Lung (tissue), 16 donors: Measurements from ENCODE around the gene TNPO1. TPM values are rescaled to one million over a fixed set of nuclear protein-coding genes. Genes with fewer than 3 reads are reported as not detected.

Experiments
- ATAC-seq: fragments of 200-7000 bp; cut with Tn5 transposase; one replicate; pipeline ENCODE4 v1.9.1; 2020; ENCODE audit warnings: moderate number of reproducible peaks; ENCODE audit not compliant: insufficient read depth, low FRiP score
- DNase-seq, 3 donors: peaks; one replicate each; pipeline ENCODE4 v3.0.0-alpha.2; 2013 to 2017
- H3K27ac ChIP-seq, 2 donors: one replicate each; pipeline ENCODE4 v1.5.1; 2013; ENCODE audit warnings: mild to moderate bottlenecking in 2 of 2, moderate library complexity in 2 of 2, control low read depth in 1 of 2, inconsistent platforms in 1 of 2, low read depth in 1 of 2, low read length in 1 of 2
- H3K27me3 ChIP-seq, 3 donors: one replicate each; pipeline ENCODE4 v1.5.1; 2013; ENCODE audit warnings: low read length in 2 of 3; ENCODE audit not compliant: control insufficient read depth in 3 of 3, insufficient read depth in 3 of 3
- H3K36me3 ChIP-seq, 4 donors: one replicate each; pipeline ENCODE4 v1.5.1; 2013; ENCODE audit warnings: low read length in 4 of 4, mild to moderate bottlenecking in 1 of 4, moderate library complexity in 1 of 4; ENCODE audit not compliant: control insufficient read depth in 4 of 4, insufficient read depth in 4 of 4
- H3K4me1 ChIP-seq, 5 donors: one replicate each; pipeline ENCODE4 v1.5.1; 2013; ENCODE audit warnings: low read length in 5 of 5, mild to moderate bottlenecking in 2 of 5, moderate library complexity in 1 of 5; ENCODE audit not compliant: control insufficient read depth in 5 of 5, insufficient read depth in 5 of 5
- H3K4me3 ChIP-seq: one replicate; pipeline ENCODE4 v1.5.1; 2013; ENCODE audit warnings: mild to moderate bottlenecking, control low read depth, moderate library complexity
- H3K9ac ChIP-seq, 2 donors: one replicate each; pipeline ENCODE4 v1.5.1; 2013; ENCODE audit warnings: low read length in 2 of 2, control low read depth in 1 of 2; ENCODE audit not compliant: insufficient read depth in 1 of 2
- H3K9me3 ChIP-seq, 4 donors: one replicate each; pipeline ENCODE4 v1.5.1; 2013; ENCODE audit warnings: low read length in 3 of 4, mild to moderate bottlenecking in 1 of 4, moderate library complexity in 1 of 4; ENCODE audit not compliant: control insufficient read depth in 4 of 4, insufficient read depth in 3 of 4
- WGBS, 2 donors: extraction: QIAGEN DNeasy Blood & Tissue Kit; methylation state at CpG; one replicate each; pipeline ENCODE4 v1.1.7; 2013; 5-methylcytosine and 5-hydroxymethylcytosine counted together
- long read RNA-seq, 5 donors: transcript quantifications; one replicate each; lab custom pipeline, GENCODE V29; 2026
- polyA plus RNA-seq, 2 donors: library from polyadenylated mRNA; stranded (reverse); fragments of 200-250 nt; gene quantifications; one replicate each; pipeline ENCODE4 v1.2.1, GENCODE V29; 2013
- total RNA-seq, 2 donors: library from RNA; depleted of rRNA in 1 of 2; stranded (reverse); fragments of >200 nt in 1 of 2; gene quantifications; one replicate each; pipeline ENCODE4 v1.2.1, GENCODE V29; 2014 to 2021
- TF ChIP-seq, protein P1 (sequence below): IDR thresholded peaks from 2 replicates; pipeline ENCODE4 v1.5.1; 2012; ENCODE audit warnings: mild to moderate bottlenecking; ENCODE audit errors: control extremely low read depth, extremely low read depth
- donor health status: control.
- donor health status: control.
- donor health status: Bipolar disorder and iron deficiency.
- donor health status: healthy.
- donor health status: DM: yes; HTN: yes; CAD: no.

Gene TNPO1
- total RNA-seq (100 to 1,000 TPM in 1 of 2 donors, 10 to 100 TPM in 1; 75.8 to 122 TPM), polyA plus RNA-seq (10 to 100 TPM in 1 of 2 donors, 1 to 10 TPM in 1; 9.4 to 25.7 TPM)
- long read RNA-seq, donor 1, full-length matches to known transcripts = 6 of 6 reads
- long read RNA-seq, donor 1, partial matches to known transcripts = 0 of 6 reads
- long read RNA-seq, donor 1, other reads (novel, unspliced or antisense) = 0 of 6 reads
- long read RNA-seq, donor 2, partial matches to known transcripts = 0 of 2 reads
- long read RNA-seq, donor 2, other reads (novel, unspliced or antisense) = 0 of 2 reads
- long read RNA-seq, donor 3, full-length matches to known transcripts = 3 of 3 reads
- long read RNA-seq, donor 3, partial matches to known transcripts = 0 of 3 reads
- long read RNA-seq, donor 3, other reads (novel, unspliced or antisense) = 0 of 3 reads
- long read RNA-seq, donor 4, partial matches to known transcripts = 0 of 1 reads
- long read RNA-seq, donor 4, other reads (novel, unspliced or antisense) = 0 of 1 reads
- long read RNA-seq, donor 5, full-length matches to known transcripts = 3 of 3 reads
- long read RNA-seq, donor 5, partial matches to known transcripts = 0 of 3 reads
- long read RNA-seq, donor 5, other reads (novel, unspliced or antisense) = 0 of 3 reads

DNA sequence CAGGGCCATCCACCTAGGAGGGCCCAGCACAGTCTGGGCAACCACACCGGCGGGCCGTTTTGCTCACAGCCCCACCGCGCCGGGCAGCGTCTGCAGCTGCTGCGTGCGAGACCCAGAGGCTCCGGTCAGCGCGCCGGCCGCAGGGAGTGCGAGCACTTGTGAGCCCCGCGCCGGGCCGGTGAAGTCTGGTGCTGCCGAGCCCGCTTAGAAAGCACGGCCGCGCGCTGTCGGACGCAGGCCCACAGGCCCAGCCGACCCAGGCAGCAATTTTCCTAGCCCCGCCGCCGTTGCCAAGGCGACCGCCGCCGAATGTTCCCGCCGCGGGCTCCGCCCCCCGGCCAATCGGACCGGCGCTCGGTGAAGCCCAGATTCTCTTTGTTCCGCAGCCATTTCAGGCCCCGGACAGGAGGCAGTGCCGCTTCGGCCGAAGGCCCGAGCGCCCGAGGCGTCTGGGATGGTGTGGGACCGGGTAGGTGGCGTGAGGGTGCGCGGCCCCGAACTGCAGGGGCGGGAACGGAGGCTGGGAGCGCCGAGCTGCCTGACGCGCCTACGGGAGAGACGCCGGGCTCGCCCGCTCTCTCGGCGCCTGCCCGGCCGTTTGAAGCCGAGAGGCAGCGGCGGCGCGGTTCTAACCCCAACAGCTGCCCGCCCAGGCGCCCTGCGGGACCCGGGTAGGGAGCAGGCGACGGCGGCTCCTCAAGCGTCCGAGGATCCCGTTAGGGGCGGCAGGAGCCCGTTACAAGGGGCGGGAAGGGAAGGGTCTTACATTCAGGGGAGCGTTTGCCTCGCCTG, at the start of gene TNPO1:
Gene TNPO1 (plus strand): TSS at position 378 of the 792 bp plus-strand sequence. CDS start 77 bp downstream, at position 455.
- TF ChIP-seq, protein P1, sequence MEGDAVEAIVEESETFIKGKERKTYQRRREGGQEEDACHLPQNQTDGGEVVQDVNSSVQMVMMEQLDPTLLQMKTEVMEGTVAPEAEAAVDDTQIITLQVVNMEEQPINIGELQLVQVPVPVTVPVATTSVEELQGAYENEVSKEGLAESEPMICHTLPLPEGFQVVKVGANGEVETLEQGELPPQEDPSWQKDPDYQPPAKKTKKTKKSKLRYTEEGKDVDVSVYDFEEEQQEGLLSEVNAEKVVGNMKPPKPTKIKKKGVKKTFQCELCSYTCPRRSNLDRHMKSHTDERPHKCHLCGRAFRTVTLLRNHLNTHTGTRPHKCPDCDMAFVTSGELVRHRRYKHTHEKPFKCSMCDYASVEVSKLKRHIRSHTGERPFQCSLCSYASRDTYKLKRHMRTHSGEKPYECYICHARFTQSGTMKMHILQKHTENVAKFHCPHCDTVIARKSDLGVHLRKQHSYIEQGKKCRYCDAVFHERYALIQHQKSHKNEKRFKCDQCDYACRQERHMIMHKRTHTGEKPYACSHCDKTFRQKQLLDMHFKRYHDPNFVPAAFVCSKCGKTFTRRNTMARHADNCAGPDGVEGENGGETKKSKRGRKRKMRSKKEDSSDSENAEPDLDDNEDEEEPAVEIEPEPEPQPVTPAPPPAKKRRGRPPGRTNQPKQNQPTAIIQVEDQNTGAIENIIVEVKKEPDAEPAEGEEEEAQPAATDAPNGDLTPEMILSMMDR = no peak
- no peaks in the 10 kb centered on the region for H3K9me3 ChIP-seq
- peak; percentile 91 for ATAC-seq
- peaks cover 0 to 17% (median 10%) of the 10 kb centered on the region in 5 donors for H3K4me1 ChIP-seq
- peak within 1 kb of the TSS; percentile 94 for H3K4me3 ChIP-seq
- peaks cover 0 to 8% (median 0%) of the 10 kb centered on the region in 4 donors for H3K36me3 ChIP-seq
- H3K27me3 ChIP-seq = no peaks in the 10 kb centered on the region
- peak within 1 kb of the TSS; percentile 95 to 97 for H3K9ac ChIP-seq
- 0% methylated on average over 93 of the region's 93 CpGs for WGBS, 2 donors
- peak; percentile 94 to 98 (median 96) for DNase-seq
- H3K27ac ChIP-seq = peak within 1 kb of the TSS; percentile 99 to 100

DNA sequence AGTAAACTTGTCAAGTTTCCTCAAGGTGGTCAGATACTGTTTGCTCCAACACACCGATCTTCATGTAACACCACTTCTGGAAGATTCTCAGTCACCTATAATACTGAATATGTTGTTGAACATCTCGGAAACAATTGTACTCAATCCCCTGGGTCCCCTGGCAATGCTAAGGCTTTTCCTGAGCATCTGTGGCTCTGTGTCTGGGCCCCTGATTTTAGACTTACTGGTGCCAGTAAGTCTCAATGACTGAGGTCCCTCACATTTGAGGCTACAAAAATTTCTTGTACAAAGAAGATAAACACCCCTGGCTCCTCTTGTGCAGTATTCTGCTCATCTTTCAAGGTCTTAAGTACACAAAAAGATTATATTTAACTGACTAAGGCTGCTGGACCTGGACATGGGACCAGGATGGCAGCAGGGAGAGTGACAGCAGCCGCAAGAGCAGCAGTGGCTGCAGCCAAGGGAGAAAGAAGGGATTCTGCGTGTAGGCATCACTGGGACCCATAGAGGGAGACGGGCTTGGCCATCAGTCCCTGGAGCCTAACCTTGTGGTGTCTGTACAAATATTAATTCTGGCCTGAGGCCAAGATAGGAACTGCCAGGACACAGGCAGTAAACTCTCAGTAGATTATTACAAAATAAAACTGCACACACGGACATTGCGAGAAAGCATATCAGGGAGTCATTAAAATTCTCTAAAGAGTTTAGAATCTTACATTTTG, 49.0 kb upstream of the TNPO1 start:
- 72 to 79% methylated on average over 7 of the region's 7 CpGs for WGBS, 2 donors
- peak; percentile 14 to 35 (median 33) for DNase-seq
- no peak overlapping the region for H3K27ac ChIP-seq
- no peak overlapping the region for H3K4me3 ChIP-seq
- TF ChIP-seq, protein P1 = no peak
- no peaks in the 10 kb centered on the region for H3K36me3 ChIP-seq
- H3K9ac ChIP-seq = no peak overlapping the region
- H3K4me1 ChIP-seq = no peaks in the 10 kb centered on the region
- H3K27me3 ChIP-seq = no peaks in the 10 kb centered on the region
- H3K9me3 ChIP-seq = peaks cover 0 to 4% (median under 1%) of the 10 kb centered on the region in 4 donors
- no peak for ATAC-seq

DNA sequence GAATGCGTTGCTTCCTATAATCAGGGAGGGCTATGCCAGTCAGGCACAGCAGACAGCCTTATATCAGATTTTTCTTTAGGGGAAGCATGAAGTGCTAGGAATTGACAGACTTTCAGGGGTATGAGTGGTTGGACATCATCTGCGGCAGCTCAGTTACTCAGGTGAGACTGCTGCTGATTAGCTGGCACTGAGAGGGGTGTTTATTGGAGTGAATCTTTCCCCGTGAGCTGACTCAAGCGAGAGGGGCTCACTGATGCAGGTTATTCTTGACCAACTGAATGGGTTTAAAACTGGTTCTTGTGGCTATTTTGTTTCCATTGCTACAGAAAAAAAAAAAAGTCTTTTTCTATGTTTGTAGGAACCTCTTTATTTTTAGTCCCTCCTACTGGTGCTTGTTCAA, 46.2 kb upstream of the TNPO1 start:
- H3K27ac ChIP-seq = no peak overlapping the region
- H3K9ac ChIP-seq = no peak overlapping the region
- DNase-seq = no peak
- TF ChIP-seq, protein P1 = no peak
- H3K9me3 ChIP-seq = peaks cover 0 to 4% (median under 1%) of the 10 kb centered on the region in 4 donors
- no peaks in the 10 kb centered on the region for H3K36me3 ChIP-seq
- no peak overlapping the region for H3K4me3 ChIP-seq
- ATAC-seq = no peak
- H3K4me1 ChIP-seq = no peaks in the 10 kb centered on the region
- 96 to 97% methylated on average over 4 of the region's 4 CpGs for WGBS, 2 donors
- no peaks in the 10 kb centered on the region for H3K27me3 ChIP-seq
